GM12864 (cell line): ENCODE measurements around the gene NACA.
A peak's percentile ranks its signal among the peaks of the same experiment; 100 is the strongest.
"Not testable (repeated sequence)": the region's sequence is repeated elsewhere in the genome, so short reads cannot be mapped to it uniquely, and the experiment has no call there.

ENCODE experiments used
- DNase-seq: peaks from one replicate; pipeline ENCODE4 v3.0.0-alpha.2; 2011; ENCODE audit warnings: low read depth
- H3K4me3 ChIP-seq: 2 replicates; pipeline ENCODE4 v1.5.1; 2011; ENCODE audit warnings: mild to moderate bottlenecking, low read depth, low read length, control low read depth
- CTCF ChIP-seq: IDR thresholded peaks from 2 replicates; pipeline ENCODE4 v1.5.1; 2011; ENCODE audit warnings: low read depth, mild to moderate bottlenecking, moderate library complexity, low read length, control low read depth, inconsistent platforms; ENCODE audit errors: missing control alignments

The NACA gene

GRCh38 chr12:56709759-56710376 lies 15.2 kb downstream of the NACA start:
- H3K4me3 ChIP-seq: no peak overlapping the region
- no peak for DNase-seq
- TF ChIP-seq CTCF: no peak

- DNase-seq: not testable (repeated sequence)
Measured at GRCh38 chr12:56704522-56704921, 20.6 kb downstream of the NACA start.

GRCh38 chr12:56699020-56699661 lies 26.0 kb downstream of the NACA start:
- H3K4me3 ChIP-seq: no peak overlapping the region
- DNase-seq: no peak
- TF ChIP-seq CTCF: no peak

More at GRCh38 chr12:56704522-56704921, 20.6 kb downstream of the NACA start:
- not testable (repeated sequence) for H3K4me3 ChIP-seq

DNA sequence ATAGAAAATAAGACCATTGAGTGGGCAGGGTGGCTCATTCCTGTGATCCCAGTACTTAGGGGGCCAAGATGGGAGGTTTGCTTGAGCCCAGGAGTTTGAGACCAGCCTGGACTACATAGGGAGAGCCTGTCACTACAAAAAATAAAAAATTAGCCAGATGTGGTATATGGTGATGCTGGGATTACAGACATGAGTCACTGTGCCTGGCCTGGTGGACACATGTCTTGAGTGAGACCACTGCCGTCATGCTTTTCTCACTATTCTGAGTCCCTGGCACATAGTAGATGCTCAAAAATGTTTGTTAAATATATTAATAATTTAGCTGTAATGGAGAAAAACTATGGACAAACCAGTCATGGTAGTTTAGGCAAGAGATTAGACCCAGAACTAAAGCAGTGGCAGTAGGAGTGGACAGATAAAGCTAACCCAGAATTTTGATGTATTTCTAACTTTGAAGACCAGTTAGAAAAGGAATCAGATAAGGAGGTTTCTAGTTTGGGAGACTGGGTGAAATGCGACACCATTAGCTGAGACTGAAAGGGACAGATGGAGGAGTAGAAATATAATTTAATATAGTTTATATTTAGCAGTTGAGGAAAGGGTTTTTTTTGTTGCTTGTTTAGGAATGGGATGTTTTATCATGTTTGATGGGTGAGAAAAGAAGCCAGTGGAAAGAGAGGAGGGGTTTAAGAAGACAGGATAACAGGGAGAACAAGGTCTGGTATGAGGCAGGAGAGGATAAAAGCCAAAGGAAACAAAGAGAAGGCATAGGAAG lies 29.6 kb downstream of the NACA start:
- TF ChIP-seq CTCF: no peak

DNA sequence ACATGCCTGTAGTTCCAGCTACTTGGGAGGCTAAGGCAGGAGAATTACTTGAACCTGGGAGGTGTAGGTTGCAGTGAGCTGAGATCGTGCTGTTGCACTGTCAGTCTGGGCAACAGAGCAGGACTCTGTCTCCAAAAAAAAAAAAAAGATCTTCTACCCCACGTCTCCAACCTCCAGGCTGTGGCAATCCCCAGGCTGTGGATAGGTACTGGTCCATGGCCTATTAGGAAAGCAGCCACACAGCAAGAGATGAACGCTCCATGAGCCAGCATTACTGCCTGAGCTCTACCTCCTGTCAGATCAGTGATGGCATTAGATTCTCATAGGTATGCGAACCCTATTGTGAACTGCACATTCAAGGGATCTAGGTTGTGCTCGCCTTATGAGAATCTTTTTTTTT lies 30.9 kb downstream of the NACA start:
- TF ChIP-seq CTCF: no peak
- H3K4me3 ChIP-seq: no peak overlapping the region
- DNase-seq: no peak

More for the DNA sequence above, 29.6 kb downstream of the NACA start:
- DNase-seq: no peak
- H3K4me3 ChIP-seq: no peak overlapping the region

GRCh38 chr12:56688846-56689109 lies 36.3 kb downstream of the NACA start:
- DNase-seq: no peak
- peak overlapping the region; percentile 91 for H3K4me3 ChIP-seq
- TF ChIP-seq CTCF: no peak

DNA sequence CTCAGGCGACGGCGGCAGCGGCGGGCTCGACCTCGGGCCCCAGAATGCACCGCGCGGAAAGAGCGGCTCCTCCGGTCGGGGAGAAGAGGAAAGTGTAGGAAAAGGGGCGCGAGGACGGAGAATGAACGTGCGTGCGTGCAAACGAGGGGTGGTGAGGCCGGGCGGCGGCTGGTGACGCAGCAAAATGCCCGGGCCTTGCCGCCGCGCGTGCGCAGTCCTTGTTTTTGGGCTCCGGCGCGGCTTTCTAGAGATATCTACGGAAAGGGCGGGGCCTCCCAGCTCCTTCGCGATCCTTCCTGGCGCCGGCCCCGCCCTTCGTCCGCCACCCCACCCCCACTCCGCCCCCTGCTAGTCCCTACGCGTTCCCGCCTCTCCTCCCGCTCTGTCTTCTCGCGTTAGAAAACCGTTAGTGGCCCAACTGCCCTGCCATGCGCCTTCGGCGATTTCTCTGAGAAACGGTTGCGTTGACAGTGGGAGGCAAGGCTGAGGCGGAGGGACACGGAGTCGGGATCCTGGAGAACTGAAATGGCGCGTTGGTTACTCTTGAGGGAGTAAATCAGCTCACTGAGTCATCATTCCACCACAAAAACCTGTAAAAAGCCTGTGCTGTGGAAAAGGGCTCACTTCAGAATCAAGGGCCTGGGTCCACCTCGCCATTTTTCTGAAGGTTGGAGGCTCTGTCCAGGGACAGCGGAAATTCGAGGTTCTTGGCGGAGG lies 36.8 kb downstream of the NACA start, which contains the start of gene PTGES3:
TSS of gene PTGES3 (minus strand) at position 156 of the 717 bp plus-strand sequence. CDS start 285 bp downstream, outside the sequence.
- no peak for TF ChIP-seq CTCF
- peak within 1 kb of the TSS; percentile 91 for H3K4me3 ChIP-seq

More for the DNA sequence above, 36.8 kb downstream of the NACA start, which contains the start of gene PTGES3:
- peak; percentile 92 for DNase-seq
